Caco-2 (cell line): ENCODE measurements around the gene CLK3. TPM values are rescaled to one million over a fixed set of nuclear protein-coding genes. Genes with fewer than 3 reads are reported as not detected.

ENCODE experiments used
- BruUV-seq: library from RNA; stranded (reverse); fragments of 400-500 nt; replicated peaks from 2 replicates; lab custom pipeline; 2021; lab: Mats Ljungman, UMichigan
- CTCF ChIA-PET: fragments of 300-600 bp; sonication (Branson Sonifier 250); formaldehyde crosslinking; loops from one replicate; lab custom pipeline; 2022; ENCODE audit warnings: antibody characterized with exemption; lab: Charles Lee
- POLR2A ChIA-PET: fragments of 300-600 bp; sonication (Branson Sonifier 250); formaldehyde crosslinking; loops from one replicate; lab custom pipeline; 2022; ENCODE audit warnings: antibody characterized with exemption; lab: Charles Lee
- DNase-seq, 2 experiments: peaks; one replicate each; pipeline versions ENCODE4 v3.0.0 to v3.0.0-alpha.2; 2020 to 2022
- H3K27me3 ChIP-seq: replicated peaks from 2 replicates; pipeline ENCODE4 v1.6.0; 2011; ENCODE audit warnings: low read length; ENCODE audit not compliant: control insufficient read depth, insufficient read depth
- H3K36me3 ChIP-seq: 2 replicates; pipeline ENCODE4 v1.5.1; 2011; ENCODE audit warnings: low read length; ENCODE audit not compliant: control insufficient read depth, insufficient read depth
- H3K4me1 ChIP-seq: fragments of 250-450 bp; sonication (Bioruptor Pico); 2 replicates; pipeline ENCODE4 v1.5.1; 2020; ENCODE audit warnings: mild to moderate bottlenecking
- H3K4me3 ChIP-seq: 2 replicates; pipeline ENCODE4 v1.5.1; 2011; ENCODE audit warnings: low read depth, mild to moderate bottlenecking, control low read depth, low read length
- H3K9me3 ChIP-seq: fragments of 250-450 bp; sonication (Bioruptor Pico); 2 replicates; pipeline ENCODE4 v1.5.1; 2020; ENCODE audit warnings: mild to moderate bottlenecking, moderate library complexity
- H3K27ac Mint-ChIP-seq: one replicate; pipeline ENCODE4 v1.8.0; 2022; ENCODE audit warnings: mixed read lengths; ENCODE audit not compliant: unreplicated experiment
- H3K27me3 Mint-ChIP-seq: one replicate; pipeline ENCODE4 v1.8.0; 2022; ENCODE audit warnings: mixed read lengths; ENCODE audit not compliant: insufficient read depth, unreplicated experiment
- H3K36me3 Mint-ChIP-seq: one replicate; pipeline ENCODE4 v1.8.0; 2022; ENCODE audit warnings: mild to moderate bottlenecking, mixed read lengths; ENCODE audit not compliant: insufficient read depth, unreplicated experiment
- H3K4me1 Mint-ChIP-seq: one replicate; pipeline ENCODE4 v1.8.0; 2022; ENCODE audit warnings: low read depth, mixed read lengths; ENCODE audit not compliant: unreplicated experiment
- H3K4me3 Mint-ChIP-seq: one replicate; pipeline ENCODE4 v1.8.0; 2022; ENCODE audit warnings: mild to moderate bottlenecking, moderate library complexity, mixed read lengths; ENCODE audit not compliant: unreplicated experiment
- H3K9me3 Mint-ChIP-seq: one replicate; pipeline ENCODE4 v1.8.0; 2022; ENCODE audit warnings: mixed read lengths; ENCODE audit not compliant: unreplicated experiment
- CTCF ChIP-seq, 2 experiments: fragments of 200-600 bp in 1 of 2; IDR thresholded peaks; 1 replicate in 1 of 2; 2 replicates in 1 of 2; pipeline versions ENCODE4 v1.5.1 to v1.8.0; 2011 to 2022; ENCODE audit warnings: antibody characterized with exemption in 1 of 2, control low read depth in 1 of 2, inconsistent platforms in 1 of 2, low read depth in 1 of 2, low read length in 1 of 2, mild to moderate bottlenecking in 1 of 2, moderate library complexity in 1 of 2; ENCODE audit not compliant: insufficient read depth in 1 of 2, severe bottlenecking in 1 of 2, unreplicated experiment in 1 of 2
- intact Hi-C: fragments of 100-400 bp; cut with micrococcal nuclease; formaldehyde crosslinking; loops from one replicate; pipeline ENCODE4 v1.10.0; 2022; ENCODE audit not compliant: unreplicated experiment
- total RNA-seq: library from RNA; stranded (reverse); gene quantifications from 2 replicates; pipeline ENCODE4 v1.2.3, GENCODE V29; 2022

The CLK3 gene
- total RNA-seq, 1 experiment from 2014 or later, result 54.5 TPM

GRCh38 chr15:74663303-74664027 lies 47.8 kb downstream of the CLK3 start:
- peaks cover 13% of the 10 kb centered on the region for H3K36me3 Mint-ChIP-seq
- no TSS peak for BruUV-seq

GRCh38 chr15:74664028-74664616 lies 48.5 kb downstream of the CLK3 start:
- ChIA-PET POLR2A (no interaction called here), CTCF (interaction anchor here (1.2 kb wide), 1 partner anchor 105 kb away, joined by 5 read pairs; no protein-coding TSS in a partner anchor)
- peaks cover 19% of the 10 kb centered on the region for H3K4me1 ChIP-seq
- H3K27me3 ChIP-seq, result no peaks in the 10 kb centered on the region
- DNase-seq, result peak; percentile 16 to 37
- Mint-ChIP-seq H3K9me3 (no peaks in the 10 kb centered on the region), H3K36me3 (peaks cover 17% of the 10 kb centered on the region), H3K27me3 (no peaks in the 10 kb centered on the region), H3K27ac (peak overlapping the region; percentile 57), H3K4me3 (no peak overlapping the region), H3K4me1 (peaks cover 10% of the 10 kb centered on the region)
- intact Hi-C loops, result no loop called here
- no peak for TF ChIP-seq CTCF (IDR thresholded peaks at IDR 0.05; ENCODE audit: insufficient read depth in 1 of 2, low read depth in 1 of 2, low read length in 1 of 2, severe bottlenecking in 1 of 2, unreplicated experiment in 1 of 2)
- no peaks in the 10 kb centered on the region for H3K9me3 ChIP-seq
- H3K36me3 ChIP-seq, result no peaks in the 10 kb centered on the region
- no TSS peak for BruUV-seq
- H3K4me3 ChIP-seq, result no peak overlapping the region

More at GRCh38 chr15:74663303-74664027, 47.8 kb downstream of the CLK3 start:
- H3K4me3 ChIP-seq, result no peak overlapping the region
- no peaks in the 10 kb centered on the region for H3K9me3 Mint-ChIP-seq
- POLR2A ChIA-PET, result no interaction called here
- peaks cover 19% of the 10 kb centered on the region for H3K4me1 ChIP-seq
- intact Hi-C loops, result no loop called here
- H3K4me1 Mint-ChIP-seq, result peaks cover 10% of the 10 kb centered on the region
- H3K27ac Mint-ChIP-seq, result peak overlapping the region; percentile 57
- no peak overlapping the region for H3K4me3 Mint-ChIP-seq
- no peaks in the 10 kb centered on the region for H3K36me3 ChIP-seq
- no peaks in the 10 kb centered on the region for H3K27me3 ChIP-seq
- DNase-seq, result no peak
- H3K27me3 Mint-ChIP-seq, result no peaks in the 10 kb centered on the region
- CTCF ChIA-PET, result interaction anchor here (1.2 kb wide), 1 partner anchor 105 kb away, joined by 5 read pairs; no protein-coding TSS in a partner anchor
- H3K9me3 ChIP-seq, result no peaks in the 10 kb centered on the region
- no peak for TF ChIP-seq CTCF (IDR thresholded peaks at IDR 0.05; ENCODE audit: insufficient read depth in 1 of 2, low read depth in 1 of 2, low read length in 1 of 2, severe bottlenecking in 1 of 2, unreplicated experiment in 1 of 2)

GRCh38 chr15:74664670-74665069 lies 49.0 kb downstream of the CLK3 start:
- ChIA-PET CTCF (interaction anchor here (0.5 to 1.2 kb wide), 2 partner anchors 19 to 104 kb away, joined by 5 to 6 read pairs; no protein-coding TSS in a partner anchor), POLR2A (no interaction called here)
- Mint-ChIP-seq H3K27me3 (no peaks in the 10 kb centered on the region), H3K27ac (peak overlapping the region; percentile 57), H3K9me3 (no peaks in the 10 kb centered on the region), H3K36me3 (peaks cover 17% of the 10 kb centered on the region), H3K4me3 (no peak overlapping the region), H3K4me1 (peaks cover 10% of the 10 kb centered on the region)
- no peak for DNase-seq
- TF ChIP-seq CTCF (IDR thresholded peaks at IDR 0.05; ENCODE audit: insufficient read depth in 1 of 2, low read depth in 1 of 2, low read length in 1 of 2, severe bottlenecking in 1 of 2, unreplicated experiment in 1 of 2), result no peak
- H3K4me3 ChIP-seq, result no peak overlapping the region
- H3K9me3 ChIP-seq, result no peaks in the 10 kb centered on the region
- no peaks in the 10 kb centered on the region for H3K27me3 ChIP-seq
- BruUV-seq, result no TSS peak
- peaks cover 19% of the 10 kb centered on the region for H3K4me1 ChIP-seq
- intact Hi-C loops, result no loop called here
- no peaks in the 10 kb centered on the region for H3K36me3 ChIP-seq
